ENCODE results near the gene DCDC2B.
"Not testable (repeated sequence)": the region's sequence is repeated elsewhere in the genome, so short reads cannot be mapped to it uniquely, and the experiment has no call there.

DCDC2B gene

DNA sequence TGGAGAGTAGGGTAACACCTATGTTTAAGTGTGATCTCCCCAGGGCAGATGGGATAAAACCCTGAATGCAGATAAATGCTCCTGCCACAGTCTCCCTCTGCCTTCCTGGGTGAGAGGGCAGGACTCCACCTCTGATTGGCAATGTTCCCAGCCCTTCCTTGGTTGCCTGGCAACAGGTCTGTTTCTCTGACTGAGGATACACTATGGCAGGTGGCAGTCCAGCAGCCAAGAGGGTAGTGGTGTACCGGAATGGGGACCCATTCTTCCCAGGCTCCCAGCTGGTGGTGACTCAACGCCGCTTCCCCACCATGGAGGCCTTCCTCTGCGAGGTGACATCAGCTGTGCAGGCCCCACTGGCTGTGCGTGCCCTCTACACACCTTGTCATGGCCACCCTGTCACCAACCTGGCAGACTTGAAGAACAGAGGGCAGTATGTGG lies at the start of gene DCDC2B:
DCDC2B (plus strand) TSS at position 199 of the 438 bp plus-strand sequence; CDS start at position 204, 5 bp downstream.
- DNase-seq (ENCODE audit: low read depth), result no peak

DNA sequence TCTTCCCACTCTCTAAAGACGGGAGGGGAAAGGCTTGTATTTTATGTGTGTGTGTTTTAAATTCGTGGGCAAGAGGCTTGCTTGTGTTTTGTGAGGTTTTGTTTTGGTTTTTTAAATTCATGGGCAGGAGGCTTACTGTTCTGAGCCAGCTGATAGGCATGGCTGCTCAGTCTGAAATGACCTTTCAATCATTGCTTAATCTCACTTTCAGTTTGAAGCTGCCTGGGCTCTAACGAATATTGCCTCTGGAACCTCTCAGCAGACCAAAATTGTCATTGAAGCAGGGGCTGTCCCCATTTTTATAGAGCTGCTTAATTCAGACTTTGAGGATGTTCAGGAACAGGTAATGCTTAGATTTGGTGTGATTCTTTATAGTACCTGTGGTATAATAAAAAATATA lies 49.7 kb upstream of the DCDC2B start:
- no peak for DNase-seq (ENCODE audit: low read depth)

- DNase-seq (ENCODE audit: low read depth), result no peak
These were observed 45.5 kb upstream of the DCDC2B start for GRCh38 chr1:32163405-32163804.

GRCh38 chr1:32165633-32166032 lies 43.3 kb upstream of the DCDC2B start:
- DNase-seq (ENCODE audit: low read depth), result not testable (repeated sequence)

DNA sequence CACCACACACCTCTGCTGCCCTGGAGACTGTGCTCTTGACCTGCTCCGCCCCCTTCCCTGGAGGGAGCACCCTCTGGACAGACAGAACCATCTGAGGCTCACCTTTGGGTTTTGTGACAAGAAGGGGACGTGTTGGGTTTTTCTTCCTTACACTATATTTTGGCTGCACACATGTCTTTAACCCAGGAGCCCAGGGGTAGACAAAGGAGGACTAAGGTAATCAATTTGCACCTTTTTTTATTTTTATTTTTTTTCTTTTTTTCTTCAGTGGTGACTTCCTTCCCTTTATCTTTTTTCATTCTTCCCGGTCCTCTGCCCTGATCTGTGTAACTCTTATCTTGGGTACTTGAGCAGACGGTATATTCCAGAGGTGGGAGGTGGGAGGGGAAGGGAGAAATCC lies 37.9 kb upstream of the DCDC2B start:
- no peak for DNase-seq (ENCODE audit: low read depth)

GRCh38 chr1:32172621-32173245 lies 36.2 kb upstream of the DCDC2B start:
- DNase-seq (ENCODE audit: low read depth), result no peak

- DNase-seq (ENCODE audit: low read depth), result no peak
These were observed 30.3 kb upstream of the DCDC2B start for GRCh38 chr1:32178380-32179192.

- no peak for DNase-seq (ENCODE audit: low read depth)
These were observed 29.8 kb upstream of the DCDC2B start for GRCh38 chr1:32179193-32179442.

DNA sequence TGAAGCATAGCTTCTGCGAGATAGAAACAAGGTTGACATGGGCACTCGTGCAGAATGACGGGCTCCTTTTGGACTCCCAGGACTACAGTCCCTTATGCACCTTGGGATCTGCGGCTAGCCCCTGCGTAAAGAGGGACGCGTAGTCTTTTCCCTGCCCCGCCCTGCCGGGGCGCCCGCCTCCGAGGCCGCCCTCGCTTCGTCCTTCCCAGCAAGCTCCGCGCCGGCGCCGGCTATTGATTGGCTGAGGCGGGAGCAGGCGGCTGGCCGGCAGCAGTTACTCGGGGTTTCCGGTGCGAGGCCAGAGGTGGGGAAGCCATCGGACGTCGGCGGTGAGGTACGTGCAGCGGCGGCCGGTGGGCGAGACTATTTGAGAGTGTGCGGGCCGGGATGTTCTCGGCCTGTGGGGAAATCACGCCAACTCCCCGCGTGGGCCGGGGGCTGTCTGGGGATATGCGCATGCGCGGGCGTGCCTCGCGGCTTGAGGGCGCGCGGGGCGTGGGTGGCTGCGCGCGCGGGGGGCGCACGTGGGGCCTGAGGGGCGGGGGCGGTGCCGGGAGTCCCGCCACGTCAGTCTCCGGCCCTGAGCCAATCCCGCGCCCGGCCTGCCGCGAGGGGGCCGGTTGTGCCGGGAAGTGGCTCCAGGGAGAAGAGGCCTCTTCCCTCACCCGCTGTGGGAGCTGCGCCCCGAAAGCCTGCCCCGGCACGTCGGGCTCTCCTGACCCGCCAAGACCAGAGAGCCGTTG lies 29.3 kb upstream of the DCDC2B start, which contains the start of gene TXLNA:
TXLNA (plus strand) TSS at position 233 of the 743 bp plus-strand sequence. CDS start 671 bp downstream, outside the sequence.
- DNase-seq (ENCODE audit: low read depth), result peak; percentile 82

- DNase-seq (ENCODE audit: low read depth), result no peak
These were observed 28.5 kb upstream of the DCDC2B start for GRCh38 chr1:32180186-32181060.

- DNase-seq (ENCODE audit: low read depth), result no peak
These were observed 27.8 kb upstream of the DCDC2B start for GRCh38 chr1:32181065-32181464.

DNA sequence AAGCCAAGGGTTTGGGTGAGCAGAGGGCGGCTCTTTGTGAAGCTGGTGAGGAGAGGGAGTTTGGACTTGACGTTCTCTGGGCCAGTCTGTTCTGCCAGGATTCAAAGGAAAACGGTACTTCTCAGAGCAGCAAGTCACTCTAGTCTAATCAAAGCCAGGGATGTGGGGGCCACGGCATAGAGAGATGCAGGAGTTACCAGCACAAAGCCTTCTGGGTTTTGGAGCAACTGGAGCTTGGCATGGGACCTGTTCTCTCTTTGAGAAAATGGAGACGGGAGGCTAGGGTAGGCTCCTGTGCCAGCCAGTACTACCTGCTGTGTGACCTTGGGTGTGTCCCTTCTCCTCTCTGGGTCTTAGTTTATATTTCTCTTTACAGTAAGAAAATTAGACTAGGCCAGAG lies 27.3 kb upstream of the DCDC2B start:
- DNase-seq (ENCODE audit: low read depth), result no peak

DNA sequence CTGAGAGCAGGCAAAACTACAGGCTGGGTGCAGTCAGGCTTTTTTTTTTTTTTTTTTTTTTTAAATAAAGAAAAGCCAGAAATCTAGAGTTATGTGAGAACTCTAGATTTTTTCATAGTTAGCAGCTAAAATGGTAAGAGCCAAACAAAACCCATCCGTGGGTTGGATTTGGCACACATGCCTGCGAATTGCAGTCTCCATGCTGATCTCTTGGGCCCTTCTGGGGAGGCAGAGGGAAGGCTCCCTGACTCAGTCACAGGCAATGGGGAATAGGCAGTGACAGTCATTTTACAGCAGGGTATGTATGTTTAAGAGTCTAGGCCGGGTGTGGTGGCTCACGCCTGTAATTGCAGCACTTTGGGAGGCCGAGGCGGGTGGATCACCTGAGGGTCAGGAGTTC lies 26.8 kb upstream of the DCDC2B start:
- no peak for DNase-seq (ENCODE audit: low read depth)

GRCh38 chr1:32184650-32185049 lies 24.2 kb upstream of the DCDC2B start:
- DNase-seq (ENCODE audit: low read depth), result no peak

- no peak for DNase-seq (ENCODE audit: low read depth)
These were observed 22.8 kb upstream of the DCDC2B start for GRCh38 chr1:32186077-32186476.

DNA sequence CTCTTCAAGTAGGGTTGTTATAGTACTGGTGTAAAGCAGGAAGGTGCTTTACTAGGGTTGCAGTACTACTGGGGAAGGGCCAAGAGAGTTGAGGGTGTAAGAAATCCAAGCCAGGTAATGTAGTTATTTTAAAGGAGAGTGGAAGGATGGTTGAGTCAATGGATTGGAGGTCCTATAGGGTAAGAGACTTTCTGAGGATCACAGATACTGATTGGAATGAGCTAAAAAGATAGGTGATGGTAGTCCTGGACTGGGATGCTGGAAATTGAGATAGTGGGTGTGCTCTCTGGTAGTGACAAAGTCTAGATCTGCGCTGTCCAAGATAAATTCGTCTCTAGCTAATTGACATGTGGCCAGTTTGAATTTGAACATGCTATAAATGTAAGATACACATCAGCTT lies 22.4 kb upstream of the DCDC2B start:
- no peak for DNase-seq (ENCODE audit: low read depth)

- DNase-seq (ENCODE audit: low read depth), result no peak
These were observed 21.0 kb upstream of the DCDC2B start for GRCh38 chr1:32187850-32188249.

DNA sequence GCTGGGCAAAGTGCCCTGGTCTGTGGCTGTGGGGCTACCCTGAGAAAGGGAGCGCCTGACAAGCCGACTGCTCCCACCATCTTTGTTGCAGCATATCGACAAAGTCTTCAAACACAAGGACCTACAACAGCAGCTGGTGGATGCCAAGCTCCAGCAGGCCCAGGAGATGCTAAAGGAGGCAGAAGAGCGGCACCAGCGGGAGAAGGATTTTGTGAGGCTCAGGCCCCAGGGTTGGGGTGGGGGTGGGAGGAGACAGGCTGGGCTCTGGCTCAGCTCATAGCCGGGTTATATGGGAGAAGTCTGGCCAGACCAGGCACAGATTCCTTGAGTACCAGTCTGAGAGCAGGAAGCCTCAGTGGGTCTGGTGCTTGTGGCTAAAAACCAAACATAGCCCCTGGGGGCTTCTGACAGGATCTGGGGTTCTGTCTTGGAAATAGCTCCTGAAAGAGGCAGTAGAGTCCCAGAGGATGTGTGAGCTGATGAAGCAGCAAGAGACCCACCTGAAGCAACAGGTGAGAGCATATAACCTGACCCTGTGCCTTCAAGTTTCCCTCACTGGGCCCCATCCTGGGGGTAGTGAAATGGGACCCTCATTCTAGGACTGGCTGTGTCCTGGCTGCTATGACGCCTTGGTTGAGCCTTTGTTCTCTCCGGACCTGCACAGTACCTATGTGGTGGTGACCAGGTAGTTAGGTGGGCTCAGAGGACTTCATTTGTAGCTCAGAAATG lies 16.5 kb upstream of the DCDC2B start:
- DNase-seq (ENCODE audit: low read depth), result no peak

GRCh38 chr1:32194984-32195383 lies 13.9 kb upstream of the DCDC2B start:
- DNase-seq (ENCODE audit: low read depth), result no peak

DNA sequence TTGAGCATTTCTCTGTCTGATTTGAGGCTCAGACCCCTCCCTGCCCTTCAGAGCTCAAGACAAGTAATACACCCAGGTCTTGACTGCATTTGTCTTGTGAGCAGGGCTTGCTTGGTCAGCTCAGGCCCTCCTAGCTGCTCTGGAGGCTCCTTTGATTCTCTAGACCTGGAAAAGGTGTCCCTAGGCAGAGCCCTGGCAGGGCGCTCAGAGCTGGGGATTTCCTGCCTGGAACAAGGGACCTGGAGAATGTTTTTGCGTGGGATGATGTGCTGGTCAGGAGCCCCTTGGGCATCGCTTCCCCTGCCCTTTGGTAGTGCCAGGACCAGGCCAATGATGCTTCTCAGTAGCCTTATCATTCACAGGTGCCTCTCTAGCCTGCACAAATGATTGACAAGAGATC lies 13.4 kb upstream of the DCDC2B start:
- no peak for DNase-seq (ENCODE audit: low read depth)
